ENCODE results near the gene EXOC3. TPM values are rescaled to one million over a fixed set of nuclear protein-coding genes. Genes with fewer than 3 reads are reported as not detected.

The EXOC3 gene
- total RNA-seq, 4 donors from 2014 or later, result 49.5 to 87.5 (median 59.0) TPM

DNA sequence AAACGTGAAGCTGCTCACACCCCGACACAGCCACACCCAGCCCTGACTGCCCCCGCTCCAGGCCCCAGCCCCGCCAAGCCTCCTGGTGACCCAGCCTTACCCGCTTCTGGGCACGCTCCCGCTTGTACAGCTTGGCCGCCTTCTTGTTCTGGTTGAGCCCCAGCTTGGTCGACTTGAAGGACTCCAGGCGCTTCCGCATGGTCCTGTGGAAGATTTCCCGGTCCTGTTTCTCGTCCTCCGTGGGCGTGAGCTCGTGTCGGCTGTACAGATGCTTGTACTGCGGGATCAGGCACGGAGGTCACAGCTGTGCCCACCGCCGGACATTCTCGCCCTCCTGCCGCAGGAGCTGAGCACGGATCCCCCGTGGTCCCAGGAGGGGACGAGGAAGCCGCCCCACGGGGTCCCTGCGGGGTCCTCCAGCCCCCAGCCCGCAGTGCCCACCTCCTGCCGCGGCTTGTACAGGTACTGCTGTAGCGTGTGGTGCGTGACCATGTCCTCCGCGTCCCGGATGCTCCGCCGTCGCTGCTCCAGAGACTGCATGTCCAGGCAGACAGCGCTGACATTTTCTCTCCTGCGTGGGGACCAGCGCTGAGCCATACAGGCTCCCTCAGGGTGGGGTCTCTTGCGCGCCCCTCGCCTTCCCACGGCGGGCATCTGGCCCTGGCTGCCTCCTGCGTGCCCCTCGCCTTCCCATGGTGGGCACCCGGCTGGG is 33.3 kb downstream of the EXOC3 start:
- no peak for DNase-seq (ENCODE audit: low spot score in 2 of 2)
- intact Hi-C loops (cut with DNase I; ENCODE audit: low total_unique reads), result no loop called here
- TF ChIP-seq POLR2A (IDR thresholded peaks at IDR 0.05), result no peak
- TF ChIP-seq, protein P1, sequence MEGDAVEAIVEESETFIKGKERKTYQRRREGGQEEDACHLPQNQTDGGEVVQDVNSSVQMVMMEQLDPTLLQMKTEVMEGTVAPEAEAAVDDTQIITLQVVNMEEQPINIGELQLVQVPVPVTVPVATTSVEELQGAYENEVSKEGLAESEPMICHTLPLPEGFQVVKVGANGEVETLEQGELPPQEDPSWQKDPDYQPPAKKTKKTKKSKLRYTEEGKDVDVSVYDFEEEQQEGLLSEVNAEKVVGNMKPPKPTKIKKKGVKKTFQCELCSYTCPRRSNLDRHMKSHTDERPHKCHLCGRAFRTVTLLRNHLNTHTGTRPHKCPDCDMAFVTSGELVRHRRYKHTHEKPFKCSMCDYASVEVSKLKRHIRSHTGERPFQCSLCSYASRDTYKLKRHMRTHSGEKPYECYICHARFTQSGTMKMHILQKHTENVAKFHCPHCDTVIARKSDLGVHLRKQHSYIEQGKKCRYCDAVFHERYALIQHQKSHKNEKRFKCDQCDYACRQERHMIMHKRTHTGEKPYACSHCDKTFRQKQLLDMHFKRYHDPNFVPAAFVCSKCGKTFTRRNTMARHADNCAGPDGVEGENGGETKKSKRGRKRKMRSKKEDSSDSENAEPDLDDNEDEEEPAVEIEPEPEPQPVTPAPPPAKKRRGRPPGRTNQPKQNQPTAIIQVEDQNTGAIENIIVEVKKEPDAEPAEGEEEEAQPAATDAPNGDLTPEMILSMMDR (IDR thresholded peaks at IDR 0.05), result no peak
- H3K4me3 ChIP-seq (ENCODE audit: low read depth, poor library complexity, severe bottlenecking), result no peak overlapping the region
- 49 to 53% methylated on average over 29 to 51 of the region's 51 CpGs for WGBS, 2 donors

DNA sequence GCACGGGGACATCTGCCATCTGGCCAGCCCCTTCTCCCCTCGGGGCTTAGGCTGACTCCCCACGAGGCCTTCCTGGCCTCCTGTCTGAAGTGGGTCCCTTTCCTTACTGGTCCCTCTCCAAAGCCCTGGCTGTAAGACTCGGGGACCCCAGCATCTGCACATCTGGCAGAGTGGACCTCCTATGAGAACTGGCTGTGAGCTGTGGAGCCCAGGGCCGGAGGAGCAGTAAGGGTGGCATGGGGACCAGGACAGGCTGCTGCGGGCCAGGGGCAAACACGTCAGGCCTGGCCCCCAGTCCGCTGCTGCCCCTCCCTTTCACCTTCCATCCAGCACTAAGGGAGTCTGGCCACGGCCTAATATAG is 33.8 kb downstream of the EXOC3 start:
- 65 to 70% methylated on average over 5 to 8 of the region's 9 CpGs for WGBS, 2 donors
- no peak overlapping the region for H3K4me3 ChIP-seq (ENCODE audit: low read depth, poor library complexity, severe bottlenecking)
- intact Hi-C loops (cut with DNase I; ENCODE audit: low total_unique reads), result no loop called here
- no peak for DNase-seq (ENCODE audit: low spot score in 2 of 2)
- TF ChIP-seq POLR2A (IDR thresholded peaks at IDR 0.05), result no peak
- TF ChIP-seq, protein P1 (IDR thresholded peaks at IDR 0.05), result no peak

DNA sequence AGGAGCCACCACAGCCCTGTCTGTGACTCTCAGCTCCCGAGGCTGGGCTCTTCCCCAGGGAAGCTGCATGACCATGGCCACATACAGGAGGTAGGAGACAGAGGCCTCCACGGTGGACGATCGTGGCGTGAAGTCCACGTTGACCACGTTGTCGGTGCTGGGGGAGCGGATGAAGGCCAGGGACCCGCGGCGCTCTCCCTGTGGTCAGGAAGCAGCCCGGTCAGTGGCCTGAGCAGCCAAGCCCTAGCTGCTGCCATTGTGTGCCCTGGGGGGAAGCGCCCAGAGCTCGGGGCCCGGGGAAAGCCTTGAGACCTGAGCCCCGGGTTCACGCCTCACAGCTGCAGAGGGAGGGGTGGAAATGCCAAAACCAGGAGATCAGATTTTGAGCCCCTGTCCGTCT is 34.3 kb downstream of the EXOC3 start:
- 71 to 83% methylated on average over 7 to 18 of the region's 19 CpGs for WGBS, 2 donors
- no peak overlapping the region for H3K4me3 ChIP-seq (ENCODE audit: low read depth, poor library complexity, severe bottlenecking)
- intact Hi-C loops (cut with DNase I; ENCODE audit: low total_unique reads), result no loop called here
- TF ChIP-seq POLR2A (IDR thresholded peaks at IDR 0.05), result no peak
- TF ChIP-seq, protein P1 (IDR thresholded peaks at IDR 0.05), result no peak
- no peak for DNase-seq (ENCODE audit: low spot score in 2 of 2)

DNA sequence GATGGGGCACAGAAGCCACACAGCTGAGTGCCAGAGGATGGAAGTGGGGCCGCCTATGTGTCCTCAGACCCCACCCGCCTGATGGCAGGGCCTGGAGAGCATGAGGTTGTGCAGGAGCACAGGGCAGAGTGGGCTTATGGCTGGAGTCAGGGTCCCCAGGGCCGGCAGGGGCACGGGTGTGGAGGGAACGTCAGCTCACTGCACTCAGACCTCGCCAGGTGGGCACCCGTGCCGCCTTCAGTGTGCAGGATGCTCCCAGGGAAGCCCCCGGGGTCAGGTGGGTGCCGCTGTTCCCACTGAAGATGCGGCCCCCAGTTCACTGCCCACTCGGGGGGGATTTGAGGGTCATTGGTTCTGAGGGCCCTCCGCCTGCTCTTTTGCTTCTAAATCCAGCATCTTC is 34.9 kb downstream of the EXOC3 start:
- WGBS, 2 donors, result 73 to 85% methylated on average over 8 to 13 of the region's 13 CpGs
- intact Hi-C loops (cut with DNase I; ENCODE audit: low total_unique reads), result no loop called here
- no peak for TF ChIP-seq POLR2A (IDR thresholded peaks at IDR 0.05)
- TF ChIP-seq, protein P1 (IDR thresholded peaks at IDR 0.05), result no peak
- H3K4me3 ChIP-seq (ENCODE audit: low read depth, poor library complexity, severe bottlenecking), result no peak overlapping the region
- no peak for DNase-seq (ENCODE audit: low spot score in 2 of 2)

DNA sequence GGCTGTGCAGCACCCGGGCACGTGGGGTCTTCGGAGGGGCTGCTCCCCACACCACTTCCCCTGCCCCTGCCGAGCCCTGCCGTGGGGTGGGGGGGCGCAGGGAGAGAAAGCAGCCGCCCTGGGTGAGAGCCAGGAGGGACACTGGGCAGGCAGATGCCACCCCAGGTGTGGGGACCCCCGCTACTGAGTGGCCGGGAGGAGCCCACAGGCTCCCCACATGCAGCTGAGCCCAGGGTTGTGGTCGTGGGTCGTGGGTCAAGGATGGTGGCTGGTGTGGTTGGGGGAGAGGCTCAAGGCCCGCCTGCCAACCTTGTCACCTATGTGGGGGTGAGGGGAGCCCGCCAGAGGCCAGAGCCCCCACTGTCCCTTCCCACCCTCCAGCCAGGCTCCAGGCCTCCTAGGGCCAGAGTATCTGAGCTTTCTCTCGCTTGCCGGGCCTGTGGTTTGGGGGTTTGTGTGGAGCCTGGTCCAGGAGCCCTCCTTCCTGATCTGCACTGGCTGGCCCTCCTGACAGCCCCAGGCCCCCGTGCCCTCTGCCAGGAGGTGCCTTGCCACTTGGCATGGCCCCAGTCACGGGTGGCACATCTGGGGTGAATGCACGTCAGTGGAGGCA is 35.5 kb downstream of the EXOC3 start:
- intact Hi-C loops (cut with DNase I; ENCODE audit: low total_unique reads), result no loop called here
- 58 to 59% methylated on average over 12 to 13 of the region's 18 CpGs for WGBS, 2 donors
- H3K4me3 ChIP-seq (ENCODE audit: low read depth, poor library complexity, severe bottlenecking), result no peak overlapping the region
- DNase-seq (ENCODE audit: low spot score in 2 of 2), result no peak
- TF ChIP-seq POLR2A (IDR thresholded peaks at IDR 0.05), result no peak
- TF ChIP-seq, protein P1 (IDR thresholded peaks at IDR 0.05), result no peak
